GM12864 (cell line): ENCODE data around the gene FEV.

ENCODE experiments used
- DNase-seq: peaks from one replicate; pipeline ENCODE4 v3.0.0-alpha.2; 2011; ENCODE audit warnings: low read depth
- H3K4me3 ChIP-seq: 2 replicates; pipeline ENCODE4 v1.5.1; 2011; ENCODE audit warnings: mild to moderate bottlenecking, low read depth, low read length, control low read depth
- CTCF ChIP-seq: IDR thresholded peaks from 2 replicates; pipeline ENCODE4 v1.5.1; 2011; ENCODE audit warnings: low read depth, mild to moderate bottlenecking, moderate library complexity, low read length, control low read depth, inconsistent platforms; ENCODE audit errors: missing control alignments

The FEV gene

DNA sequence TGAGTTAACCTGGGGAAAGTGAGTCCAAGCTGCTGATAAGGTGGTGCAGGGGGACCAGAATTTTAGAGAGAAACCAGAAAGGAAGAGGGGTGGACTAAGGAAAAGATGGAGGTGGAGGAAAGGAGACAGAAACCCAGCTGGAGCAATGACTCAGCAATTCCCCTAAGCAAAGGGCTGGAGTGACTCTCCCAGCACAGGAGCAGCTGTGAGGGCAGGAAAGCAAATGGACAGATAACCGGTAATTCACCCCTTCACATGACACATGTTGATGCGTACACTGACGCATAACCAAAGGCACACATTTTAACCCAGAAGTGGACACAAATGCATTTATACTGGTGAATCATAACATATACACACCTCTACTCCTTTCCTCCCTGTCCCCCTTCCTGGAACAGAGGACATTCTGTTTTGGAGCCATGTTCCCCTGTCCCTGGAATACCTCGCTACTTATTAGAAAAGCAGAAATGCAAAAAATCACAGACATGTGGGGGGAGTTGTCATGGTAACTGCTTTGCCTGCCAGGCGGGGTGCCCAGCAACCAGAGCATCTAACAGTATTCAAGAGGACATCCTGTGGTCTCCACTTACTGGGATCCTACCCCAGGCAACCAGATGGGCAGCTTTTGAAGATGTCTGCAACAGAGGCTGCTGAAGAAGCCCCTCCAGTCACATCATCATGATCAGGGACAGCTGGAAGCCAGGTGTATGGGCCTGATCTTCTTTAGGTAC, 20.8 kb downstream of the FEV start:
- H3K4me3 ChIP-seq: no peak overlapping the region
- no peak for DNase-seq
- no peak for TF ChIP-seq CTCF

DNA sequence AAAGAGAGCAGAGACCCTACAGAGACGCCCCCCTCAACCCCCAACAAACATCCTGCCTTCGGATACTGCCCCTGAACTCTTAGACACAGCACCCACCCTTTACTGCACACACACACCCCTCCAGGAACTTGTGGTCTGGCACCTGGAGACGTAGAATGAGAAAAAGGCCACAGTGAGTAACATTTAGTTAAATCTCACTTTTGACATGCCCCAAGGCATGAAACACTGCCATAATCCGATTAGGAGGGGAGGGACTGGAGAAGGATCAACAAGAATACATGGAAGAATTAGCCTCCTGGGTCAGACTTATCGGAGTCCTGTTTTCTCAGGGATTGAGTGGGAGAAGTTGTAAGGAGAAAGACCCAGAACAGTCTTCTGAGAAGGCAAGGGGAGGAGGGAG, 21.4 kb downstream of the FEV start:
- no peak for TF ChIP-seq CTCF
- no peak overlapping the region for H3K4me3 ChIP-seq
- DNase-seq: no peak

GRCh38 chr2:218962859-218963492, 22.0 kb downstream of the FEV start:
- H3K4me3 ChIP-seq: no peak overlapping the region
- no peak for TF ChIP-seq CTCF
- no peak for DNase-seq

DNA sequence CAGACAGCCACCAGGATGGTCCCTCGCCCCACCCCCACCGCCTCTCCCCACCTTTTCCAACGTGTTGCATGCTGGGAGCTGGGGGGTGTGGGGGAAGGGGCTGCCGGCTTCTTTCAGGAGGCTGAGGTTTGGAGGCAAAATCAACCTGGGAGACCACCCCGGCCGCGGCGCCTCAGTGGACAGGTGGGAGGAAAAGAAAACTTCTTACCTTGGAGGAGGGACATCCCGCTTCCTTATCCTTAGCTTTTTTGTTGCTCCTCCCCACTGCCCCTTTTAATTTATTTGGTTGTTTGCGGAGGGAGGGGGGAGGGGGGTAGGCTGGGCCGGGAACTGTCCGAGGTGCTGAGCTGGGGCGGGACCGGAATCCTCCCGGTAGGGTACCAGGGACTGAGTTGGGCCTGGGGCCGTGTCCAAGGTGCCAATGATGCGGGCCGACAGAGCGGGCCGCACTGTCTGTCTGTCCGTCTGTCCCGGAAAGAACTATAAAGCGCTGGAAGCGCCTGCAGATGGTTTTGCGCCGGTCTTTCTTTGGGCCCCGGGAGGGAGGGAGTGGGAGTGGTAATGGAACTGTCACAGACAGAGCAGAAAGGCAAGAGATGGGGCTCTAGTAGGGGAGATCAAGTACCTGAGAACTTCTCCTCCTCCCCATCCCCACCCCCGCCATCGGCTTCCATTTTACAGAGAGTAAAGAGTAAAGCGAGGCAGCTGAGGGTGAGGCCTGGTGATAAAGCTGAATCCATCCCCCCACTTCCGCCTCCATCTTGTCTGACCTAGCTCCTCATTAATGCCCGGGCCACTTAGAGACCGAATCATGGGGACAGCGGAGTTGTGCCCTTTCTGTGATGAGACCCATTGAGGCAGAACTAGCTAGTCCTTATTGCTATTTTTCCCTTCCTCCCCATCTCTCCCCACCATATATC, 23.1 kb downstream of the FEV start:
- DNase-seq: no peak
- no peak for TF ChIP-seq CTCF
- no peak overlapping the region for H3K4me3 ChIP-seq

- no peak for TF ChIP-seq CTCF
- DNase-seq: no peak
- H3K4me3 ChIP-seq: no peak overlapping the region
Measured at GRCh38 chr2:218961229-218961628, 23.8 kb downstream of the FEV start.

DNA sequence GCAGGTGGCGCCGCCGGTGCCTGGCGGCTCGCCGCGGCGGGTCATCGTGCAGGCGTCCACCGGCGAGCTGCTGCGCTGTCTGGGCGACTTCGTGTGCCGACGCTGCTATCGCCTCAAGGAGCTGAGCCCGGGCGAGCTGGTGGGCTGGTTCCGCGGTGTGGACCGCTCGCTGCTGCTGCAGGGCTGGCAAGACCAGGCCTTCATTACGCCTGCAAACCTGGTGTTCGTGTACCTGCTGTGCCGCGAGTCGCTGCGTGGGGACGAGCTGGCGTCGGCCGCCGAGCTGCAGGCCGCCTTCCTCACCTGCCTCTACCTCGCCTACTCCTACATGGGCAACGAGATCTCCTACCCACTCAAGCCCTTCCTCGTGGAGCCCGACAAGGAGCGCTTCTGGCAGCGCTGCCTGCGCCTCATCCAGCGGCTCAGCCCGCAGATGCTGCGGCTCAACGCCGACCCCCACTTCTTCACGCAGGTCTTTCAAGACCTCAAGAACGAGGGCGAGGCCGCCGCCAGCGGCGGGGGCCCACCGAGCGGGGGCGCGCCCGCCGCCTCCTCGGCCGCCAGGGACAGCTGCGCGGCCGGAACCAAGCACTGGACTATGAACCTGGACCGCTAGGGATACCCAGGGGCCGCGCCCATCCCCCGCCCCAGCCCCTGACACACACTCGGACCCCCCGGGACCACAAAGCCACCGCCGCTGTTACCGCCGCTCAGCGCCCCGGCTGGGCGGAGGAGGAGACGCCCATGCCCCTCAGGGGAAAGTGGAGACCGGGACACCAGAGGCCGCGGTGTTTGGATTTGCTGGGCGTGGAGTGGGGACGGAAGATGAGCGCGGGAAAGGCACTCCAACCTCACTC, 24.4 kb downstream of the FEV start:
- no peak for TF ChIP-seq CTCF
- DNase-seq: no peak
- no peak overlapping the region for H3K4me3 ChIP-seq
